C4-2B (cell line): ENCODE measurements around the gene TFAP2E.

ENCODE experiments used
- ZFX ChIP-seq: fragments of 450-650 bp; IDR thresholded peaks from 2 replicates; pipeline ENCODE4 v1.6.1; 2017
- TF ChIP-seq, protein P1 (sequence below): fragments of 450-650 bp; conservative IDR thresholded peaks from 2 replicates; pipeline ENCODE4 v1.5.1; 2017; ENCODE audit warnings: mild to moderate bottlenecking

DNA sequence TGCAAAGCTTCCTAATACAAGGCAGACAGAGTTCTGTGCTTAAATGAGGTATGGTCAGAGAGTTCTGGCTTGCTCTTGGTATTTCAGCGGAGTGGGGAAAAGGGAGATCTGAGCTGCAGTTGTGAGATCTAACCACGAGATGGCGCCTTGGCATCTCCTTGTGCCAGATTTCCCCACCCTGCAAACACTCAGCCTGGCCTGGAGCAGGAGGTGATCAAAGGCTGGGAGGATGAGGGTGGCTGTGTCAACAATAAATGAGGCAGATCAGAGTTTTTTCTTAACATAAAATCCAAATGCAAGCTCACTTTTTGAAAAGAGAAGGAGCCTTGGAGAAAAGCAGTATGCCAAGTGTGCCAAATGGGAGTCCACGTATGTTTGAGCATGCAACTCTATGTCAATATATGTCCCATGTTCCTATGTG lies 4.1 kb upstream of the TFAP2E start:
- TF ChIP-seq, protein P1, sequence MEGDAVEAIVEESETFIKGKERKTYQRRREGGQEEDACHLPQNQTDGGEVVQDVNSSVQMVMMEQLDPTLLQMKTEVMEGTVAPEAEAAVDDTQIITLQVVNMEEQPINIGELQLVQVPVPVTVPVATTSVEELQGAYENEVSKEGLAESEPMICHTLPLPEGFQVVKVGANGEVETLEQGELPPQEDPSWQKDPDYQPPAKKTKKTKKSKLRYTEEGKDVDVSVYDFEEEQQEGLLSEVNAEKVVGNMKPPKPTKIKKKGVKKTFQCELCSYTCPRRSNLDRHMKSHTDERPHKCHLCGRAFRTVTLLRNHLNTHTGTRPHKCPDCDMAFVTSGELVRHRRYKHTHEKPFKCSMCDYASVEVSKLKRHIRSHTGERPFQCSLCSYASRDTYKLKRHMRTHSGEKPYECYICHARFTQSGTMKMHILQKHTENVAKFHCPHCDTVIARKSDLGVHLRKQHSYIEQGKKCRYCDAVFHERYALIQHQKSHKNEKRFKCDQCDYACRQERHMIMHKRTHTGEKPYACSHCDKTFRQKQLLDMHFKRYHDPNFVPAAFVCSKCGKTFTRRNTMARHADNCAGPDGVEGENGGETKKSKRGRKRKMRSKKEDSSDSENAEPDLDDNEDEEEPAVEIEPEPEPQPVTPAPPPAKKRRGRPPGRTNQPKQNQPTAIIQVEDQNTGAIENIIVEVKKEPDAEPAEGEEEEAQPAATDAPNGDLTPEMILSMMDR, result peak; percentile 92
- no peak for TF ChIP-seq ZFX
